ENCODE measurements around the gene SMIM28.
"Not testable (repeated sequence)": the region's sequence is repeated elsewhere in the genome, so short reads cannot be mapped to it uniquely, and the experiment has no call there.

The SMIM28 gene

GRCh38 chr6:138424004-138424904 lies 46.5 kb downstream of the SMIM28 start:
- no peak for TF ChIP-seq ZFX (IDR thresholded peaks at IDR 0.05)
- TF ChIP-seq, protein P1, sequence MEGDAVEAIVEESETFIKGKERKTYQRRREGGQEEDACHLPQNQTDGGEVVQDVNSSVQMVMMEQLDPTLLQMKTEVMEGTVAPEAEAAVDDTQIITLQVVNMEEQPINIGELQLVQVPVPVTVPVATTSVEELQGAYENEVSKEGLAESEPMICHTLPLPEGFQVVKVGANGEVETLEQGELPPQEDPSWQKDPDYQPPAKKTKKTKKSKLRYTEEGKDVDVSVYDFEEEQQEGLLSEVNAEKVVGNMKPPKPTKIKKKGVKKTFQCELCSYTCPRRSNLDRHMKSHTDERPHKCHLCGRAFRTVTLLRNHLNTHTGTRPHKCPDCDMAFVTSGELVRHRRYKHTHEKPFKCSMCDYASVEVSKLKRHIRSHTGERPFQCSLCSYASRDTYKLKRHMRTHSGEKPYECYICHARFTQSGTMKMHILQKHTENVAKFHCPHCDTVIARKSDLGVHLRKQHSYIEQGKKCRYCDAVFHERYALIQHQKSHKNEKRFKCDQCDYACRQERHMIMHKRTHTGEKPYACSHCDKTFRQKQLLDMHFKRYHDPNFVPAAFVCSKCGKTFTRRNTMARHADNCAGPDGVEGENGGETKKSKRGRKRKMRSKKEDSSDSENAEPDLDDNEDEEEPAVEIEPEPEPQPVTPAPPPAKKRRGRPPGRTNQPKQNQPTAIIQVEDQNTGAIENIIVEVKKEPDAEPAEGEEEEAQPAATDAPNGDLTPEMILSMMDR (conservative IDR thresholded peaks at IDR 0.05) = no peak
- H3K27ac ChIP-seq = no peak overlapping the region

DNA sequence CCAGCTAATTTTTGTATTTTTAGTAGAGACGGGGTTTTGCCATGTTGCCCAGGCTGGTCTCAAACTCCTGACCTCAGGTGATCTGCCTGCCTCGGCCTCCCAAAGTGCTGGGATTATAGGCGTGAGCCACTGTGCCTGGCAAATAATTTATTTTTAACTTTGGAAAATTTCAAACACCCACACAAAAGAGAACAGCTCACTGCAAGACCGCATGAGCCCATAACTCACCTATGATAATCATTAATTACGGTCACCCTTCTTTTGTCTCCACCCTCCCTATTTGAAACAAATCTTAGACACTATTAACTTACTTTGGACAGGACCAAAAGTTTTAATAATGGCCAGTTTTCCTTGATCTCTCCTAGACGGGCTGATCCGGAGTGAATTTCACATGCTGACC lies 47.6 kb downstream of the SMIM28 start:
- H3K27ac ChIP-seq = not testable (repeated sequence)

- no peak for TF ChIP-seq ZFX (IDR thresholded peaks at IDR 0.05)
- TF ChIP-seq, protein P1 (conservative IDR thresholded peaks at IDR 0.05) = no peak
- H3K27ac ChIP-seq = no peak overlapping the region
Measured at GRCh38 chr6:138426500-138427123, 48.9 kb downstream of the SMIM28 start.

DNA sequence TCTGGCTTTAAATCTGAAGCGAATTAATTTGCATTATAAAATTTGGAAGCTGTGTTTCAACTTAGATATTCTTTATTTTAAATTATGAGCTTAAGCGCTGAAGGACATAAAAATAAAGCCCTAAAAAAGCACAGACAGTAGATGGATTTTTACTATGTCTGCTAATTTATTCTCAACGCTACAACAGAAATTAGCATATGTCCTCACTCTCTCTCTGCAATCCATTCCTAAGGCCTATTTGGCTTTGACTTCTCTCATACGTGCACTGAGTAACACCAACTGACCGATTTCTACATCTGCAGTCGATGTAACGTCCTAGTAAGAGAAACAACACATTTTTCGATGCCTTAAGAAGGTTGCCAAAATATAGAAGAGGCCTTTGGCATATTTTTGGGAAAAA lies 50.0 kb downstream of the SMIM28 start:
- TF ChIP-seq ZFX (IDR thresholded peaks at IDR 0.05) = no peak
- TF ChIP-seq, protein P1 (conservative IDR thresholded peaks at IDR 0.05) = no peak
- no peak overlapping the region for H3K27ac ChIP-seq

DNA sequence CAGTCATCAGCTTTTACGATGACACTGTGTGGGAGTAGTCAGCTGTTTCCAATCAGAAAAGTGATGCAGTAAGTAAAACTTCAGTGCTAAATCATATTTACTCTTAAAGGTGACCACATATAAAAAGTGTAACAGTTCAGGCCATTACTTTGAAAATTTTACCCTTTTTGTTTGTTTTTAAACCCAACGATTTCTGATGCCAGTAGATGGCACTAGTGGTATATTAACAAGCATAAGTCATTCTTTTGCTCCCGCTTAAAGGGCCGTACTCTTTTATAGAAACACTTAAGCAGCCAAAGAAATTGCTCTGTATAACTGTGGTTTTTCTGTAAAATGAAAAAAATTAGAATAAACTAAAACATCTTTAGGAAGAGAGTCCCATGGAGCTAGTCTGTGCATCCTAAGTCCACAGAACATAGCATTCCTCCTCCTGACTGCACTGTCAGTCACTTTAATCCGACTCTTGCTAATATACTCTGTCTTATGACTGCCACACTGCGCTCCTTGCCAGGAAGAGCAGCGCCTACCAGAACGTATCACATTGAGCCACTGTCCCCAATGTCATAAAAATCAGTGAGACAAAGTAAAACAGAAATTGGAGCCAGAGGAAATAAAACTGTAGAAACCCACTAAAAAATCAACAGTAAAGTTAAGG lies 51.4 kb downstream of the SMIM28 start:
- TF ChIP-seq ZFX (IDR thresholded peaks at IDR 0.05) = no peak
- TF ChIP-seq, protein P1 (conservative IDR thresholded peaks at IDR 0.05) = peak; percentile 81
- H3K27ac ChIP-seq = 0 out of 2 replicates have a peak overlapping the region, but pooled peaks have one; percentile 31

DNA sequence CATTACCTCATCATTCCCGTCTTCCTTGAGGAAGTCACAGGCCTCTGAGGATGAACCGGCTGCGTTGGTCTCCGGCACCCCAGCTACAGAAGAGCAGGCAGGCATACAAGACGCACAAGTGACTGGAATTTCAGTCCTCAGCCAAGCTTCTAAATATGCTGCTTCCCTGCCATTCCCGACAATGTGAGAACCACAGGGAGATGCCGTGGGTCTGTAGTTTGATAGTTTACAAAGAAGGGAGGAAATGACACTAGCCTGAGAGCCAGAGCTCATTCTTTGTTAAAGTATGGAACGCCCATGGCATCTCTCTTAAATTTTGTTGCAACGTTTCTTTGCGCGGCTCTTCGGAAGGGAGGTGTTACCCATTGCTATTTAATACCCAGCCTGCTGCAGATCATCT lies 52.1 kb downstream of the SMIM28 start:
- no peak for TF ChIP-seq ZFX (IDR thresholded peaks at IDR 0.05)
- TF ChIP-seq, protein P1 (conservative IDR thresholded peaks at IDR 0.05) = no peak
- peak overlapping the region; percentile 31; the same call in 1 of the 2 replicates for H3K27ac ChIP-seq

DNA sequence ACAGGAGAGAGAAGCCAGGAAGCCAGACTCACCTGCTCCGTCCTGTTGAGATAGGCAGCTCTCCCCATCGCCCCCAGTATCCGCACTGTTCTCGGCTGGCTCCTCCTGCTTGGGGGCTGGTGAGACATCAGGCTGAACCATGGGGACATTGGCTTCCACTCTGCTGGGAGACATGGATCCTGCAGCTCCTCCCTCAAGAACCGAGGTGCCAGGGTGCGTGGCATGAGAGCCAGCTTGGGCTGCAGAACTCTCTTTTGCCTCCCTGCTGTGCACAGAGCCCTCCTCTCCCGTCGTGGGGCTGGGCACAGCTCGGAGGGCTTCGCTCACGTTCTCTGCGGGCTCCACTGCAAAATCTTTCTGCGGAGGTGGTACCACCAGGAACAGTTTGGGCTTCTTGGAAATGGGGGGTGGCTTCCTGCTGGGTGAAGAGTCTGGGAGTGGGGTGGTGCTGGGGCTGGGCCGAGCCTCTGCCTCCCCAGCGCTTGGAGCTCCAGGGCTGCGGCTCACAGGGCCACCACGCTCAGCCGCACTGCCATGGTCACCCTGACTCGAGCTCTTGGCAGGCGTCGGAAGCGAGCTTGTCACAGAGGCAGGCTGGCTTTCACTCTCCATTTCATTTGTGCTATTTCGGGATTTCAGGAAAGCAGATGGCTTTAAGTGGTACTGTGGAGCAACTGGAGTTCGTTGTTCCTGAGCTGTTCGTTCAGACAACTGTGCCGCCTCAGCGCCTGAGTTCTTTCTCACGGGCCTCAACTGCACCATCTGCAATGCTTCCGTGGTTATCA lies 52.8 kb downstream of the SMIM28 start:
- TF ChIP-seq, protein P1 (conservative IDR thresholded peaks at IDR 0.05) = no peak
- TF ChIP-seq ZFX (IDR thresholded peaks at IDR 0.05) = no peak
- no peak overlapping the region for H3K27ac ChIP-seq
